ENCODE data around the gene SORCS2.

DNA sequence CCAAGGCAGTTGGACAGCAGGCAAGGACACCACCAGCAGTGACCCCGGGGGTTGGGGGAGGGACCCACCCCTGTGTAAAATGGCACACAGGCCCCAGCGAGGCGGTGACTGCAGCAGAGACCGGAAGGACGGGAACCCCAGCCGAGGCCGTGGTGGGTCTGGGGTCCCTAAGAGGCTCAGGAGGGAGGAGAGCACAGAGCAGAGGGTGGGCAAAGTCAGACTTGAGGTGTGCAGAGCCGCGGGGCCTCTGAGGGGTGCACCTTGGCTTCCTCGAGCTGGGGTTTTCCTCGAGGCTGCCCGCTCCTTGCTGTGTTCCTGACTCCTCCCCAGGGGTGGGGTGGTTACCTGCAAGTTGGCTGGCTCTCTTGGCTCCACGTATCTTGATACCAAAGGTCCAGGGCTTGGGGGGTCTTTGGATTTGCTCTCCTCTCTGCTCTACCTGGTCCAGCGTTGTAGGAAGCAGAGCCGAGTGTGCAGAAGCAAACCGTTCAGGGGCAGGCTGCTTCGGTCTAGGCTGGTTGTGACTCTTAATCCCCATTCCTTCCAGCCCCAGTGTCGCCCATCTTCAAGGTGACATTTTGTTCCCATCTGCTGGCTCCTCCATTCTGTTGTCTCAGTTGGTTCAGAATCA, 37.9 kb upstream of the SORCS2 start:
- no peak for TF ChIP-seq POLR2A (IDR thresholded peaks at IDR 0.05)
- no peak for TF ChIP-seq CTCF (IDR thresholded peaks at IDR 0.05)
- no peak for TF ChIP-seq POLR2AphosphoS5 (IDR thresholded peaks at IDR 0.05)
- TF ChIP-seq EP300 (IDR thresholded peaks at IDR 0.05) = no peak
